COR-L47 (cell line): ENCODE data around the gene TRERF1.

Experiments
- DNase-seq: peaks from one replicate; lab custom pipeline; 2025; lab: John Stamatoyannopoulos, UW

Gene TRERF1

GRCh38 chr6:42393339-42393738 lies 58.4 kb downstream of the TRERF1 start:
- no peak for DNase-seq

- no peak for DNase-seq
Measured at GRCh38 chr6:42392833-42393232, 58.9 kb downstream of the TRERF1 start.

GRCh38 chr6:42391441-42391840 lies 60.3 kb downstream of the TRERF1 start:
- DNase-seq = no peak

- DNase-seq = no peak
Measured at GRCh38 chr6:42390228-42390934, 61.3 kb downstream of the TRERF1 start.

- no peak for DNase-seq
Measured at GRCh38 chr6:42389736-42390135, 62.0 kb downstream of the TRERF1 start.

GRCh38 chr6:42388046-42388445 lies 63.7 kb downstream of the TRERF1 start:
- DNase-seq = no peak

GRCh38 chr6:42387336-42387735 lies 64.4 kb downstream of the TRERF1 start:
- no peak for DNase-seq

- no peak for DNase-seq
Measured at GRCh38 chr6:42385339-42385738, 66.4 kb downstream of the TRERF1 start.

GRCh38 chr6:42383421-42384205 lies 68.1 kb downstream of the TRERF1 start:
- no peak for DNase-seq

- DNase-seq = no peak
Measured at GRCh38 chr6:42381850-42382249, 69.9 kb downstream of the TRERF1 start.

- DNase-seq = no peak
Measured at GRCh38 chr6:42380228-42380979, 71.3 kb downstream of the TRERF1 start.

GRCh38 chr6:42378536-42378935 lies 73.2 kb downstream of the TRERF1 start:
- DNase-seq = no peak

- no peak for DNase-seq
Measured at GRCh38 chr6:42378125-42378524, 73.6 kb downstream of the TRERF1 start.

- DNase-seq = no peak
Measured at GRCh38 chr6:42375007-42375635, 76.6 kb downstream of the TRERF1 start.

GRCh38 chr6:42374018-42374669 lies 77.6 kb downstream of the TRERF1 start:
- no peak for DNase-seq

GRCh38 chr6:42372699-42373098 lies 79.0 kb downstream of the TRERF1 start:
- no peak for DNase-seq

- DNase-seq = no peak
Measured at GRCh38 chr6:42370323-42370985, 81.3 kb downstream of the TRERF1 start.

- no peak for DNase-seq
Measured at GRCh38 chr6:42369568-42369967, 82.2 kb downstream of the TRERF1 start.

- no peak for DNase-seq
Measured at GRCh38 chr6:42368181-42368580, 83.5 kb downstream of the TRERF1 start.

GRCh38 chr6:42367353-42368011 lies 84.2 kb downstream of the TRERF1 start:
- DNase-seq = no peak

GRCh38 chr6:42366999-42367352 lies 84.8 kb downstream of the TRERF1 start:
- DNase-seq = no peak
